HCT116 (cell line): ENCODE measurements around the gene PGAP3. TPM values are rescaled to one million over a fixed set of nuclear protein-coding genes. Genes with fewer than 3 reads are reported as not detected.

Experiments used
- ATAC-seq: fragments of 200-7000 bp; cut with Tn5 transposase; 2 replicates; pipeline ENCODE4 v1.9.1; 2020; ENCODE audit warnings: mild to moderate bottlenecking, moderate library complexity
- BruUV-seq: library from RNA; stranded (reverse); fragments of 400-500 nt; replicated peaks from 2 replicates; lab custom pipeline; 2021; lab: Mats Ljungman, UMichigan
- CTCF ChIA-PET: fragments of 300-600 bp; sonication (Branson Sonifier 250); formaldehyde crosslinking; loops from one replicate; lab custom pipeline; 2021; ENCODE audit warnings: antibody characterized with exemption; lab: Charles Lee
- POLR2A ChIA-PET: fragments of 300-600, 350-600 bp; sonication (Branson Sonifier 250); formaldehyde crosslinking; loops from one replicate; lab custom pipeline; 2021; ENCODE audit warnings: antibody characterized with exemption; lab: Charles Lee
- RAD21 ChIA-PET, 2 experiments: fragments of 300-600 bp; sonication (Branson Sonifier 250); formaldehyde crosslinking; loops; one replicate each; lab custom pipeline; 2023; ENCODE audit warnings: low total read pairs in 2 of 2; ENCODE audit not compliant: uncharacterized antibody in 2 of 2, unreplicated experiment in 2 of 2, low non-redundant PET in 1 of 2; lab: Charles Lee
- DNase-seq: peaks from one replicate; pipeline ENCODE4 v3.0.0-alpha.2; 2010; ENCODE audit warnings: low read depth, low spot score
- H2AFZ ChIP-seq: fragments of 200-600 bp; shearing (Covaris generic), sonication (generic); 2 replicates; pipeline ENCODE4 v1.6.1; 2017; ENCODE audit warnings: low read depth, mixed run types, mixed read lengths, antibody characterized with exemption, low read length; ENCODE audit not compliant: poor library complexity, severe bottlenecking
- H3K27ac ChIP-seq: 2 replicates; pipeline ENCODE4 v1.5.1; 2012; ENCODE audit warnings: low read depth, low read length
- H3K27me3 ChIP-seq: fragments of 200-600 bp; sonication (generic); 2 replicates; pipeline ENCODE4 v1.6.1; 2016; ENCODE audit warnings: mixed run types, low read length, mixed read lengths; ENCODE audit not compliant: insufficient read depth
- H3K36me3 ChIP-seq, 2 experiments: fragments of 200-500 bp in 1 of 2; fragments of 200-600 bp in 1 of 2; sonication (Bioruptor generic) in 1 of 2; sonication (generic) in 1 of 2; 2 replicates each; pipeline versions ENCODE4 v1.5.1 to v1.6.1; 2014 to 2016; ENCODE audit warnings: low read length in 2 of 2, inconsistent platforms in 1 of 2, mixed read lengths in 1 of 2, mixed run types in 1 of 2; ENCODE audit not compliant: insufficient read depth in 2 of 2, control insufficient read depth in 1 of 2
- H3K4me1 ChIP-seq, 2 experiments: fragments of 200-600 bp in 1 of 2; sonication (generic) in 1 of 2; 2 replicates each; pipeline versions ENCODE4 v1.5.1 to v1.6.1; 2012 to 2017; ENCODE audit warnings: low read length in 2 of 2, inconsistent platforms in 1 of 2, mild to moderate bottlenecking in 1 of 2, mixed read lengths in 1 of 2, mixed run types in 1 of 2, moderate library complexity in 1 of 2; ENCODE audit not compliant: insufficient read depth in 2 of 2, control insufficient read depth in 1 of 2
- H3K4me2 ChIP-seq: fragments of 200-600 bp; sonication (generic); 2 replicates; pipeline ENCODE4 v1.6.1; 2017; ENCODE audit warnings: mixed run types, low read length, mixed read lengths
- H3K4me3 ChIP-seq, 2 experiments: fragments of 200-600 bp in 1 of 2; sonication (generic) in 1 of 2; replicated peaks in 1 of 2; 2 replicates each; pipeline ENCODE4 v1.5.1; 2011 to 2016; ENCODE audit warnings: low read length in 2 of 2, control low read depth in 1 of 2, low read depth in 1 of 2, mild to moderate bottlenecking in 1 of 2, mixed read lengths in 1 of 2, mixed run types in 1 of 2
- H3K79me2 ChIP-seq: fragments of 200-600 bp; sonication (generic); 2 replicates; pipeline ENCODE4 v1.6.1; 2017; ENCODE audit warnings: mild to moderate bottlenecking, mixed run types, low read length, moderate library complexity, mixed read lengths; ENCODE audit not compliant: insufficient read depth
- H3K9ac ChIP-seq: fragments of 200-600 bp; sonication (generic); 2 replicates; pipeline ENCODE4 v1.6.1; 2016; ENCODE audit warnings: low read length, mixed read lengths
- H3K9me2 ChIP-seq: fragments of 200-600 bp; sonication (generic), shearing (Covaris generic); 2 replicates; pipeline ENCODE4 v1.6.1; 2017; ENCODE audit warnings: mixed run types, mild to moderate bottlenecking, moderate library complexity; ENCODE audit not compliant: insufficient read depth
- H3K9me3 ChIP-seq, 2 experiments: fragments of 200-500 bp in 1 of 2; fragments of 200-600 bp in 1 of 2; sonication (Bioruptor generic) in 1 of 2; sonication (generic) in 1 of 2; 2 replicates each; pipeline ENCODE4 v1.6.1; 2014 to 2017; ENCODE audit warnings: low read length in 2 of 2, mixed read lengths in 2 of 2, inconsistent platforms in 1 of 2, low read depth in 1 of 2, mild to moderate bottlenecking in 1 of 2, mixed run types in 1 of 2, moderate library complexity in 1 of 2; ENCODE audit not compliant: control insufficient read depth in 1 of 2, insufficient read depth in 1 of 2
- H4K20me1 ChIP-seq: fragments of 200-600 bp; sonication (generic), shearing (Covaris generic); 2 replicates; pipeline ENCODE4 v1.6.1; 2017; ENCODE audit warnings: mixed run types, mild to moderate bottlenecking, moderate library complexity; ENCODE audit not compliant: insufficient read depth
- ATF3 ChIP-seq: IDR thresholded peaks from 2 replicates; pipeline ENCODE4 v1.6.1; 2012
- EZH2 ChIP-seq: fragments of 200-600 bp; sonication (generic); IDR thresholded peaks from 2 replicates; pipeline ENCODE4 v1.6.1; 2017; ENCODE audit warnings: antibody characterized with exemption, mixed run types
- EZH2phosphoT487 ChIP-seq: fragments of 200-600 bp; IDR thresholded peaks from 2 replicates; pipeline ENCODE4 v1.6.1; 2018; ENCODE audit warnings: antibody characterized with exemption, borderline replicate concordance
- POLR2AphosphoS5 ChIP-seq: IDR thresholded peaks from 2 replicates; pipeline ENCODE4 v1.6.1; 2011; ENCODE audit warnings: mild to moderate bottlenecking, low read depth, low read length, moderate library complexity
- RAD21 ChIP-seq: IDR thresholded peaks from 2 replicates; pipeline ENCODE4 v1.6.1; 2012; ENCODE audit warnings: low read depth, mild to moderate bottlenecking
- SP1 ChIP-seq: IDR thresholded peaks from 2 replicates; pipeline ENCODE4 v1.6.1; 2012; ENCODE audit warnings: low read depth
- SRF ChIP-seq: IDR thresholded peaks from 2 replicates; pipeline ENCODE4 v1.6.1; 2012; ENCODE audit warnings: low read depth
- YY1 ChIP-seq: IDR thresholded peaks from 2 replicates; pipeline ENCODE4 v1.6.1; 2011; ENCODE audit warnings: low read length, low read depth, moderate library complexity, mild to moderate bottlenecking; ENCODE audit not compliant: insufficient replicate concordance; ENCODE audit errors: extremely low read depth
- intact Hi-C: fragments of 100-400 bp; cut with micrococcal nuclease; formaldehyde crosslinking; loops from 2 replicates; pipeline ENCODE4 v1.10.0; 2022
- total RNA-seq: library from RNA; stranded (reverse); gene quantifications from one replicate; pipeline ENCODE4 v1.2.1, GENCODE V29; 2021; ENCODE audit not compliant: unreplicated experiment
- TF ChIP-seq, protein P1 (sequence below): IDR thresholded peaks from 2 replicates; pipeline ENCODE4 v1.6.1; 2012

The PGAP3 gene
- total RNA-seq, 1 experiment from 2014 or later, result 15.2 TPM

GRCh38 chr17:39658346-39658745, 29.5 kb downstream of the PGAP3 start (continued):
- TF ChIP-seq YY1, result no peak
- TF ChIP-seq EZH2, result no peak
- no peak for TF ChIP-seq SRF
- TF ChIP-seq EZH2phosphoT487, result no peak
- no peak for TF ChIP-seq SP1
- no peak for TF ChIP-seq POLR2AphosphoS5
- TF ChIP-seq, protein P1, sequence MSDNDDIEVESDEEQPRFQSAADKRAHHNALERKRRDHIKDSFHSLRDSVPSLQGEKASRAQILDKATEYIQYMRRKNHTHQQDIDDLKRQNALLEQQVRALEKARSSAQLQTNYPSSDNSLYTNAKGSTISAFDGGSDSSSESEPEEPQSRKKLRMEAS, result no peak

DNA sequence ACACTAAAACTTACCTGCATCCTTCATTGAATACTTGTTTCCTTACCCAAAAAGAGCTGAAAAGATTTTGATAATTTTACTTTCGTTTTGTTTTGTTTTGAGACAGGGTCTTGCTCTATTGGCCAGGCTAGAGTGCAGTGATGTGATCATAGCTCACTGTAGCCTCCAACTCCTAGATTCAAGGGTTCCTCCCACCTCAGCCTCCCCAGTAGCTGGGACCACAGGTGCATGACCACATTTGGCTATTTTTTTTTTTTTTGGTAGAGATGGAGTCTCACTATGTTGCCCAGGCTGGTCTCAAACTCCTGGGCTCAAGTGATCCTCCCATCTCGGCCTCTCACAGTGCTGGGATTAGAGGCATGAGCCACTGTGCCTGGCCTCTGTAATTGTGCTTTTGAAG, 32.8 kb downstream of the PGAP3 start:
- H3K9me2 ChIP-seq, result no peaks in the 10 kb centered on the region
- TF ChIP-seq EZH2phosphoT487 (no peak), POLR2AphosphoS5 (no peak), RAD21 (no peak), ATF3 (no peak)
- TF ChIP-seq, protein P1, result no peak
- TF ChIP-seq, all 23 proteins: peak for 0
- ChIA-PET RAD21 (no interaction called here), CTCF (interaction anchor here (0.6 to 3.6 kb wide), 7 partner anchors 11 to 75 kb away, joined by 3 to 30 read pairs (median 4); partner anchors contain the start of gene PGAP3), POLR2A (no interaction called here)
- H4K20me1 ChIP-seq, result no peaks in the 10 kb centered on the region
- intact Hi-C loops, result no loop called here
- no peaks in the 10 kb centered on the region for H3K79me2 ChIP-seq
- H3K9ac ChIP-seq, result no peak overlapping the region
- peaks cover 0 to 2% of the 10 kb centered on the region in 2 experiments; a peak in 1 of 4 replicates for H3K36me3 ChIP-seq
- no peak overlapping the region for H3K4me2 ChIP-seq
- BruUV-seq, result no TSS peak
- H3K27ac ChIP-seq, result no peak overlapping the region
- H3K4me1 ChIP-seq, result peaks cover 8 to 39% of the 10 kb centered on the region in 2 experiments
- no peak for DNase-seq
- no peak overlapping the region for H2AFZ ChIP-seq
- no peaks in the 10 kb centered on the region for H3K9me3 ChIP-seq
- ATAC-seq, result no peak
- no peaks in the 10 kb centered on the region for H3K27me3 ChIP-seq
- no peak overlapping the region for H3K4me3 ChIP-seq
